Activated CD4-positive, alpha-beta T cell treated with anti-CD3 and anti-CD28 coated beads for 36 hours (primary cell): ENCODE data around the gene ADAT3. TPM values are rescaled to one million over a fixed set of nuclear protein-coding genes. Genes with fewer than 3 reads are reported as not detected.

Experiments used
- ATAC-seq: fragments of 200-7000 bp; cut with Tn5 transposase; one replicate; pipeline ENCODE4 v1.10.0; 2021; ENCODE audit warnings: mild to moderate bottlenecking, moderate library complexity
- CTCF ChIA-PET: fragments of 350-600 bp; sonication (Branson Sonifier 250); formaldehyde crosslinking; loops from one replicate; lab custom pipeline; 2021; ENCODE audit warnings: antibody characterized with exemption; lab: Charles Lee
- POLR2A ChIA-PET: fragments of 350-600 bp; sonication (Branson Sonifier 250); formaldehyde crosslinking; loops from one replicate; lab custom pipeline; 2021; ENCODE audit warnings: antibody characterized with exemption, inconsistent platforms; lab: Charles Lee
- DNase-seq: peaks from one replicate; pipeline ENCODE4 v3.0.0-alpha.2; 2020
- H3K27ac Mint-ChIP-seq: one replicate; pipeline ENCODE4 v1.8.0; 2021; ENCODE audit warnings: mixed read lengths
- H3K27me3 Mint-ChIP-seq: one replicate; pipeline ENCODE4 v1.8.0; 2021; ENCODE audit warnings: mixed read lengths
- H3K36me3 Mint-ChIP-seq: one replicate; pipeline ENCODE4 v1.8.0; 2021; ENCODE audit warnings: low read depth, mixed read lengths
- H3K4me1 Mint-ChIP-seq: one replicate; pipeline ENCODE4 v1.8.0; 2021; ENCODE audit warnings: mixed read lengths
- H3K4me3 Mint-ChIP-seq: one replicate; pipeline ENCODE4 v1.8.0; 2021; ENCODE audit warnings: mild to moderate bottlenecking, moderate library complexity, mixed read lengths
- H3K9me3 Mint-ChIP-seq: one replicate; pipeline ENCODE4 v1.8.0; 2021; ENCODE audit warnings: low read depth, mixed read lengths
- intact Hi-C, 2 experiments: fragments of 100-400 bp; cut with DNase I in 1 of 2; cut with micrococcal nuclease in 1 of 2; formaldehyde crosslinking; loops; one replicate each; pipeline versions ENCODE4 v1.14.2 to v1.15.1; 2022 to 2024; cut with DNase I, micrococcal nuclease
- total RNA-seq, 2 experiments: library from RNA; stranded (reverse); gene quantifications; one replicate each; pipeline ENCODE4 v1.2.3, GENCODE V29; 2021

The ADAT3 gene
- total RNA-seq, 2 experiments from 2014 or later = 5.6 to 6.1 TPM

- intact Hi-C loops = no loop called here
- DNase-seq (no peak), ATAC-seq (no peak)
- POLR2A ChIA-PET = interaction anchor here (0.6 kb wide), 1 partner anchor 15 kb away, joined by 4 read pairs; no protein-coding TSS in a partner anchor
- no peak overlapping the region for H3K4me3 Mint-ChIP-seq
- H3K9me3 Mint-ChIP-seq = peaks cover 3% of the 10 kb centered on the region
- no peak overlapping the region for H3K27ac Mint-ChIP-seq
- no peaks in the 10 kb centered on the region for H3K27me3 Mint-ChIP-seq
- H3K4me1 Mint-ChIP-seq = peaks cover 17% of the 10 kb centered on the region
- CTCF ChIA-PET = no interaction called here
- H3K36me3 Mint-ChIP-seq = peaks cover 5% of the 10 kb centered on the region
These were observed 32.9 kb downstream of the ADAT3 start for GRCh38 chr19:1938071-1938470.

- Mint-ChIP-seq H3K27ac (peak within 1 kb of the TSS; percentile 91), H3K4me3 (peak within 1 kb of the TSS; percentile 93), H3K9me3 (no peaks in the 10 kb centered on the region), H3K27me3 (no peaks in the 10 kb centered on the region), H3K36me3 (peaks cover 5% of the 10 kb centered on the region), H3K4me1 (peaks cover 30% of the 10 kb centered on the region)
- DNase-seq = no peak
- POLR2A ChIA-PET = no interaction called here
- CTCF ChIA-PET = no interaction called here
- ATAC-seq = peak; percentile 55
- intact Hi-C loops = loop anchor here in 1 of 2 experiments (1.0 to 2.0 kb wide), 7 partner anchors 73 to 843 kb away; partner anchors contain the start of genes ATP8B3, BTBD2, IZUMO4 and MOB3A
These were observed 36.2 kb downstream of the ADAT3 start, which contains the start of gene CSNK1G2 for GRCh38 chr19:1941146-1942077. Gene CSNK1G2, plus strand, starts transcription at chr19:1941172. Its CDS starts 28,601 bp downstream, at chr19:1969773.

- Mint-ChIP-seq H3K27ac (peak overlapping the region; percentile 88), H3K4me1 (peaks cover 30% of the 10 kb centered on the region), H3K27me3 (no peaks in the 10 kb centered on the region), H3K4me3 (peak overlapping the region; percentile 93), H3K36me3 (peaks cover 5% of the 10 kb centered on the region), H3K9me3 (no peaks in the 10 kb centered on the region)
- ChIA-PET POLR2A (no interaction called here), CTCF (no interaction called here)
- ATAC-seq (peak; percentile 50), DNase-seq (peak; percentile 85)
- intact Hi-C loops = loop anchor here in 1 of 2 experiments (1.0 to 2.0 kb wide), 3 partner anchors 72 to 842 kb away; partner anchors contain the start of genes BTBD2, IZUMO4, MOB3A and THOP1
These were observed 37.1 kb downstream of the ADAT3 start for GRCh38 chr19:1942078-1942933.

- CTCF ChIA-PET = interaction anchor here (1.1 kb wide), 1 partner anchor 19 kb away, joined by 3 read pairs; no protein-coding TSS in a partner anchor
- intact Hi-C loops = loop anchor here in 1 of 2 experiments (1.0 to 2.0 kb wide), 3 partner anchors 72 to 842 kb away; partner anchors contain the start of genes BTBD2, IZUMO4, MOB3A and THOP1
These were observed 37.8 kb downstream of the ADAT3 start for GRCh38 chr19:1942934-1943555.

GRCh38 chr19:1943661-1944087 is 38.5 kb downstream of the ADAT3 start:
- Mint-ChIP-seq H3K4me1 (peaks cover 34% of the 10 kb centered on the region), H3K36me3 (peaks cover 5% of the 10 kb centered on the region), H3K27ac (peak overlapping the region; percentile 88), H3K27me3 (no peaks in the 10 kb centered on the region), H3K4me3 (peak overlapping the region; percentile 93), H3K9me3 (no peaks in the 10 kb centered on the region)
- ChIA-PET POLR2A (no interaction called here), CTCF (interaction anchor here (1.1 kb wide), 1 partner anchor 19 kb away, joined by 3 read pairs; no protein-coding TSS in a partner anchor)
- ATAC-seq (no peak), DNase-seq (no peak)
- intact Hi-C loops = loop anchor here in 1 of 2 experiments (2.0 kb wide), 2 partner anchors 71 to 841 kb away; partner anchors contain the start of genes BTBD2 and THOP1

More at GRCh38 chr19:1942934-1943555, 37.8 kb downstream of the ADAT3 start:
- no peak for ATAC-seq
- H3K27ac Mint-ChIP-seq = peak overlapping the region; percentile 88
- POLR2A ChIA-PET = no interaction called here
- no peak for DNase-seq
- no peaks in the 10 kb centered on the region for H3K9me3 Mint-ChIP-seq
- H3K4me1 Mint-ChIP-seq = peaks cover 30% of the 10 kb centered on the region
- peak overlapping the region; percentile 93 for H3K4me3 Mint-ChIP-seq
- H3K36me3 Mint-ChIP-seq = peaks cover 5% of the 10 kb centered on the region
- H3K27me3 Mint-ChIP-seq = no peaks in the 10 kb centered on the region

- peaks cover 37% of the 10 kb centered on the region for H3K4me1 Mint-ChIP-seq
- H3K4me3 Mint-ChIP-seq = no peak overlapping the region
- peaks cover 5% of the 10 kb centered on the region for H3K36me3 Mint-ChIP-seq
- ChIA-PET CTCF (interaction anchor here (1.1 kb wide), 1 partner anchor 18 kb away, joined by 3 read pairs; no protein-coding TSS in a partner anchor), POLR2A (no interaction called here)
- DNase-seq = no peak
- H3K9me3 Mint-ChIP-seq = no peaks in the 10 kb centered on the region
- no peak overlapping the region for H3K27ac Mint-ChIP-seq
- H3K27me3 Mint-ChIP-seq = no peaks in the 10 kb centered on the region
- intact Hi-C loops = no loop called here
- no peak for ATAC-seq
These were observed 39.1 kb downstream of the ADAT3 start for GRCh38 chr19:1944088-1944915.

GRCh38 chr19:1944916-1945561 is 39.8 kb downstream of the ADAT3 start:
- CTCF ChIA-PET = interaction anchor here (1.6 kb wide), 1 partner anchor 18 kb away, joined by 7 read pairs; no protein-coding TSS in a partner anchor
- intact Hi-C loops = no loop called here
- no peaks in the 10 kb centered on the region for H3K9me3 Mint-ChIP-seq
- POLR2A ChIA-PET = no interaction called here
- no peaks in the 10 kb centered on the region for H3K27me3 Mint-ChIP-seq
- peaks cover 31% of the 10 kb centered on the region for H3K4me1 Mint-ChIP-seq
- no peak overlapping the region for H3K27ac Mint-ChIP-seq
- ATAC-seq = no peak
- H3K36me3 Mint-ChIP-seq = peaks cover 5% of the 10 kb centered on the region
- H3K4me3 Mint-ChIP-seq = no peak overlapping the region
- DNase-seq = no peak

- peak; percentile 58 for DNase-seq
- Mint-ChIP-seq H3K27me3 (no peaks in the 10 kb centered on the region), H3K4me1 (peaks cover 27% of the 10 kb centered on the region), H3K9me3 (no peaks in the 10 kb centered on the region), H3K36me3 (peaks cover 5% of the 10 kb centered on the region), H3K27ac (no peak overlapping the region), H3K4me3 (no peak overlapping the region)
- ChIA-PET POLR2A (no interaction called here), CTCF (interaction anchor here (0.6 to 1.6 kb wide), 5 partner anchors 12 to 293 kb away, joined by 3 to 7 read pairs (median 3); no protein-coding TSS in a partner anchor)
- no peak for ATAC-seq
- intact Hi-C loops = no loop called here
These were observed 40.7 kb downstream of the ADAT3 start for GRCh38 chr19:1945899-1946298.

- no peak for ATAC-seq
These were observed 42.5 kb downstream of the ADAT3 start for GRCh38 chr19:1947651-1948209.

More at GRCh38 chr19:1947651-1948209, 42.5 kb downstream of the ADAT3 start:
- peaks cover 26% of the 10 kb centered on the region for H3K4me1 Mint-ChIP-seq
- no peaks in the 10 kb centered on the region for H3K9me3 Mint-ChIP-seq
- no peak overlapping the region for H3K4me3 Mint-ChIP-seq
- POLR2A ChIA-PET = interaction anchor here (0.6 kb wide), 1 partner anchor 14 kb away, joined by 7 read pairs; no protein-coding TSS in a partner anchor
- intact Hi-C loops = no loop called here
- no peaks in the 10 kb centered on the region for H3K27me3 Mint-ChIP-seq
- CTCF ChIA-PET = interaction anchor here (0.6 kb wide), 1 partner anchor 59 kb away, joined by 3 read pairs; no protein-coding TSS in a partner anchor
- H3K36me3 Mint-ChIP-seq = peaks cover 4% of the 10 kb centered on the region
- H3K27ac Mint-ChIP-seq = no peak overlapping the region
- no peak for DNase-seq
